Activated CD4-positive, CD25-positive, alpha-beta regulatory T cell (primary cell): ENCODE data around the gene FAF2.
"Not testable (repeated sequence)": the region's sequence is repeated elsewhere in the genome, so short reads cannot be mapped to it uniquely, and the experiment has no call there.

Experiments used
- DNase-seq, 4 experiments: peaks; one replicate each; lab custom pipeline; 2025; lab: John Stamatoyannopoulos, UW

FAF2 gene

DNA sequence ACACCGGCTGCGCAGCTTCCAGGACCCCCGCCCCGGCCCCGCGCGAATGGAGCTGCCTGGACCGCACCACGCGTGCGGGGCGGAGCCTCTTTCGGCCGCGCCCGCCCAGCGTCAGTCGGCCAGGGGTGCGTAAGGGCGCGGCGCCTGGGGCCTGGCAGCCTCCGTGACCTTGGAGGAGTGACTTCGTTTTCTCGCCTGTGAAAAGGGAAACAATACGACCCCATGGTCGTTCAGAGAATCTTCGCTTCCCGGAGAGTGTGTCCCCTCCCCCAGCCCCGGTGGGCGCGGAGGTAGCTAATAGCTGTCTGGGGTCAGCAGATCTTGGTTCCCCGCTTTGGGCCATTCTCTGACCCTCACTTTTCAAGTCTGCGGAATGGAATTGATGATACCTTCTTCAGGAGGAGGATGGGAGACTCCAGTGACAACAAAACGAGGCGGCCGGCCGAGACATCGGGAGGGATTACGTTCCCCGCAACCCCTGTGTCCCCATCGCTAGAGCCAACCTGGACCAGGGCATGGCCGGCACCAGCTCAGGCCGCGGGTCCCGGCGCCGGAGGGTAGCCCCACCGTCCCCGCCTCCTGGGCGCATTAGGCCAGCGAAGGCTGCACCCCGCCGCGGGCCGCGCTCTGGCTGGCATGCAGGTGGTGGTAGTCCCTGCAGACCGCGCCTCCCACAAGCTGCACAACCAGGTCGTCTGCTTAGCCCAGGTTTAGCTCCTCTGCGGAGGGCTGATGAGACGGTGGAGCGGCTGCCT lies 95.4 kb downstream of the FAF2 start:
- peak; percentile 36 to 71 (median 56) for DNase-seq

- DNase-seq = no peak
Observed at GRCh38 chr5:176545388-176545736, 97.2 kb downstream of the FAF2 start.

DNA sequence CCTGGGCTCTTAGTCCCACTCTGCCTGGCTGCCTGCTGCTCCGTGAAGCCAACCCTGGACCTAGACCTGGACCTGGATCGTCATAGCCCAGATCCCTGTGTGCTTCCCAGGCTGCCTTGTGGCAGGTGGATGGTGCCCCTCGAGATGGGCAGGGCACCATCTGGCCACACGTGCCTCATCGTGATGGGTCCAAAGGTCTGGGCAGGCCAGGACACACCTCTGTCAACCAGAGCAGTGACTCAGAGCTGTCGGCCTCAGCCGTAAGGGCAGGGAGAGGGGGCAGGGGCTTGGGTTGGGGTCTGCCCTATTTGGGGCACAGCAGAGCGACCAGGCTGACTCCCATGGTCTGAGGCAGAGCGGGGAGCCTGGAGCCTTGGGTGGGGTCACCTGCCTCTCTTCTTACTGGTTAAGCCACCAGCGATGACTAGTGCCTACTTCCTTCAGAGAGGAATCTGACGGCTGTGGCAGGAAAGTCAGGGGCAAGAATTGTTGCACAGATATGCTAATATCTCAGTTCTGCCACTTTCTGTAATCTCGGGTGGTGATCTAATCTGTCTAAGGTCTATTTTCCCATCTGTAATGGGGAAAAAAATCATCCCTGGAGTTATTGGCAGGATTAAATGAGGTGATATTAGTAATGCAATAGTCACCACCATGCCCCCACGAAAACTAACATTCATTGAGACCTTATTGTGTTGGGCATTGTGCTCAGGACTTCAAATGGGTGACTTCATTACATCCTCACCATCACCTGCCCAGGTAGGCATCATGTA lies 97.7 kb downstream of the FAF2 start:
- no peak for DNase-seq

DNA sequence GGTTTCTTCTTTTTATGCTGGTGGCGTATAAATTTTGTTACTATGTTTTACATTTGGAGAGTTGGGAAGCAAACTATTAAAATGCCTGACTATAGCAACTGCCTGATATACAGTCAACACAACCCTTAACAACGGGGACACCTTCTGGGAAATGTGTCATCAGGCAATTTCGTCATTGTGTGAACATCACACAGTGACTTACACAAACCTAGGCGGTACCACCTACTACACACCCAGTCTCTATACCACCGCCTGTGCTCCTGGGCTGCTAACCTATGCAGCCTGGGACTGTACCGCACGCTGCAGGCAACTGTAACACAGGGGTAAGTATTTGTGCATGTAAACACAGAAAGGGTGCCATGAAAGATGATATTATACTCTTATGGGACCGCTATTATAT lies 99.6 kb downstream of the FAF2 start:
- no peak for DNase-seq

- DNase-seq = no peak
Observed at GRCh38 chr5:176548967-176549444, 100.8 kb downstream of the FAF2 start, which contains the start of gene CDHR2. Gene CDHR2, plus strand, starts transcription at chr5:176549342. Its CDS starts 16,011 bp downstream, at chr5:176565353.

GRCh38 chr5:176549871-176550270 lies 101.7 kb downstream of the FAF2 start:
- no peak for DNase-seq

- no peak for DNase-seq
Observed at GRCh38 chr5:176550275-176550831, 102.2 kb downstream of the FAF2 start.

DNA sequence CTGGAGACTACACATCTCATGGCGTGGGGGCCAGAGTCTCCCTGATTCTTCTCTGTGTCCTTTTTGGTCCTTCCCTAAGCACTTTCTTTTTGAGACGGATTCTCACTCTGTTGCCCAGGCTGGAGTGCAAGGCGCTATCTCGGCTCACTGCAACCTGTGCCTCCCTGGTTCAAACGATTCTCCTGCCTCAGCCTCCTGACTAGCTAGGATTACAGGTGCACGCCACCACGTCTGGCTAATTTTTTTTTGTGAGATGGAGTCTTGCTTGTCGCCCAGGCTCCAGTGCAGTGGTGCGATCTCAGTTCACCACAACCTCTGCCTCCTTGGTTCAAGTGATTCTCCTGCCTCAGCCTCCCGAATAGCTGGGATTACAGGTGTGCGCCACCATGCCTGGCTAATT lies 102.8 kb downstream of the FAF2 start:
- not testable (repeated sequence) for DNase-seq

- no peak for DNase-seq
Observed at GRCh38 chr5:176552332-176552869, 104.2 kb downstream of the FAF2 start.

- no peak for DNase-seq
Observed at GRCh38 chr5:176553260-176554085, 105.3 kb downstream of the FAF2 start.

DNA sequence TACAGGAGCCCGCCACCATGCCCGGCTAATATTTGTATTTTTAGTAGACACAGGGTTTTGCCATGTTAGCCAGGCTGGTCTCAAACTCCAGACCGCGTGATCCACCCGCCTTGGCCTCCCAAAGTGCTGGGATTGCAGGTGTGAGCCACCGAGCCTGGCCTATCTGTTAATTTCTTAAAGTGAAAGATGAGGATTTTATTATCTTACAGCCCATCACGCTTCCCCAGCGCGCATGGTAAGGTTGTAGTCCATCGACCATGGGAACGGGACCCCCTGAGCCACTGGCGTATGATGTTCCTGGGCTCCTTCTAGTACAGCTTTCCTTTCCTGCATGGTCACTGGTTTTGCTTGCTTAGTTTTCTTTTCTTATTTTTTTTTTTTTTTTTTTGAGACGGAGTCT lies 109.7 kb downstream of the FAF2 start:
- DNase-seq = no peak
